Activated CD8-positive, alpha-beta T cell treated with anti-CD3 and anti-CD28 coated beads for 36 hours (primary cell): ENCODE results near the gene MCC. TPM values are rescaled to one million over a fixed set of nuclear protein-coding genes. Genes with fewer than 3 reads are reported as not detected.

Experiments used
- ATAC-seq: fragments of 200-7000 bp; cut with Tn5 transposase; one replicate; pipeline ENCODE4 v1.10.0; 2021; ENCODE audit warnings: mild to moderate bottlenecking, moderate library complexity
- CTCF ChIA-PET: fragments of 350-600 bp; sonication (Branson Sonifier 250); formaldehyde crosslinking; loops from one replicate; lab custom pipeline; 2021; ENCODE audit warnings: antibody characterized with exemption; lab: Charles Lee
- POLR2A ChIA-PET: fragments of 350-600 bp; sonication (Branson Sonifier 250); formaldehyde crosslinking; loops from one replicate; lab custom pipeline; 2021; ENCODE audit warnings: antibody characterized with exemption; lab: Charles Lee
- DNase-seq: peaks from one replicate; pipeline ENCODE4 v3.0.0-alpha.2; 2020
- H3K27ac Mint-ChIP-seq: one replicate; pipeline ENCODE4 v1.8.0; 2021; ENCODE audit warnings: mild to moderate bottlenecking, mixed read lengths
- H3K27me3 Mint-ChIP-seq: one replicate; pipeline ENCODE4 v1.8.0; 2021; ENCODE audit warnings: mixed read lengths
- H3K36me3 Mint-ChIP-seq: one replicate; pipeline ENCODE4 v1.8.0; 2021; ENCODE audit warnings: low read depth, mixed read lengths
- H3K4me1 Mint-ChIP-seq: one replicate; pipeline ENCODE4 v1.8.0; 2021; ENCODE audit warnings: low read depth, mixed read lengths
- H3K4me3 Mint-ChIP-seq: one replicate; pipeline ENCODE4 v1.8.0; 2021; ENCODE audit warnings: mild to moderate bottlenecking, moderate library complexity, mixed read lengths
- H3K9me3 Mint-ChIP-seq: one replicate; pipeline ENCODE4 v1.8.0; 2021; ENCODE audit warnings: mixed read lengths
- CTCF ChIP-seq: fragments of 200-600 bp; IDR thresholded peaks from one replicate; pipeline ENCODE4 v1.8.0; 2022; ENCODE audit warnings: antibody characterized with exemption, mild to moderate bottlenecking
- intact Hi-C: fragments of 100-400 bp; cut with micrococcal nuclease; formaldehyde crosslinking; loops from one replicate; pipeline ENCODE4 v1.10.0; 2022
- total RNA-seq, 2 experiments: library from RNA; stranded (reverse); gene quantifications; one replicate each; pipeline ENCODE4 v1.2.3, GENCODE V29; 2021

Gene MCC
- total RNA-seq, 2 experiments from 2014 or later: 4.9 to 5.4 TPM

- no peak overlapping the region for H3K4me3 Mint-ChIP-seq
- H3K4me1 Mint-ChIP-seq: peaks cover 5% of the 10 kb centered on the region
- CTCF ChIA-PET: no interaction called here
- POLR2A ChIA-PET: no interaction called here
- H3K27ac Mint-ChIP-seq: no peak overlapping the region
- ATAC-seq (no peak), DNase-seq (no peak)
- intact Hi-C loops: no loop called here
- no peaks in the 10 kb centered on the region for H3K36me3 Mint-ChIP-seq
- no peaks in the 10 kb centered on the region for H3K9me3 Mint-ChIP-seq
- TF ChIP-seq CTCF: no peak
- no peaks in the 10 kb centered on the region for H3K27me3 Mint-ChIP-seq
These were observed 260.5 kb downstream of the MCC start for GRCh38 chr5:113227798-113228197.

GRCh38 chr5:113226116-113226736 lies 262.0 kb downstream of the MCC start:
- intact Hi-C loops: no loop called here
- no peak for DNase-seq
- Mint-ChIP-seq H3K9me3 (no peaks in the 10 kb centered on the region), H3K36me3 (no peaks in the 10 kb centered on the region), H3K27ac (no peak overlapping the region), H3K27me3 (no peaks in the 10 kb centered on the region), H3K4me3 (no peak overlapping the region), H3K4me1 (peaks cover 2% of the 10 kb centered on the region)
- ChIA-PET CTCF (interaction anchor here (1.1 kb wide), 1 partner anchor 93 kb away, joined by 3 read pairs; no protein-coding TSS in a partner anchor), POLR2A (interaction anchor here (1.0 kb wide), 1 partner anchor 10 kb away, joined by 3 read pairs; no protein-coding TSS in a partner anchor)
- TF ChIP-seq CTCF: no peak
- no peak for ATAC-seq

GRCh38 chr5:113225259-113225658 lies 263.0 kb downstream of the MCC start:
- DNase-seq (no peak), ATAC-seq (no peak)
- no peaks in the 10 kb centered on the region for H3K4me1 Mint-ChIP-seq
- intact Hi-C loops: no loop called here
- no peaks in the 10 kb centered on the region for H3K9me3 Mint-ChIP-seq
- no peak for TF ChIP-seq CTCF
- POLR2A ChIA-PET: no interaction called here
- no peaks in the 10 kb centered on the region for H3K36me3 Mint-ChIP-seq
- no peaks in the 10 kb centered on the region for H3K27me3 Mint-ChIP-seq
- H3K4me3 Mint-ChIP-seq: no peak overlapping the region
- CTCF ChIA-PET: interaction anchor here (1.1 kb wide), 1 partner anchor 94 kb away, joined by 3 read pairs; no protein-coding TSS in a partner anchor
- H3K27ac Mint-ChIP-seq: no peak overlapping the region

GRCh38 chr5:113224605-113225065 lies 263.6 kb downstream of the MCC start:
- Mint-ChIP-seq H3K27ac (no peak overlapping the region), H3K4me3 (no peak overlapping the region), H3K9me3 (no peaks in the 10 kb centered on the region), H3K4me1 (no peaks in the 10 kb centered on the region), H3K27me3 (no peaks in the 10 kb centered on the region), H3K36me3 (no peaks in the 10 kb centered on the region)
- ChIA-PET CTCF (no interaction called here), POLR2A (no interaction called here)
- DNase-seq: no peak
- no peak for TF ChIP-seq CTCF
- intact Hi-C loops: no loop called here
- ATAC-seq: no peak

GRCh38 chr5:113223831-113224604 lies 264.2 kb downstream of the MCC start:
- Mint-ChIP-seq H3K27ac (no peak overlapping the region), H3K36me3 (no peaks in the 10 kb centered on the region), H3K9me3 (no peaks in the 10 kb centered on the region), H3K4me3 (no peak overlapping the region), H3K4me1 (no peaks in the 10 kb centered on the region), H3K27me3 (no peaks in the 10 kb centered on the region)
- DNase-seq (no peak), ATAC-seq (no peak)
- intact Hi-C loops: no loop called here
- ChIA-PET POLR2A (no interaction called here), CTCF (no interaction called here)
- no peak for TF ChIP-seq CTCF
